Hepatocyte (in vitro differentiated cells): ENCODE measurements around the gene PSEN1.

Source experiments
- CTCF ChIP-seq: fragments of 200-600 bp; sonication (generic); IDR thresholded peaks from 2 replicates; pipeline ENCODE4 v1.5.1; 2016; ENCODE audit warnings: antibody characterized with exemption, mild to moderate bottlenecking; ENCODE audit not compliant: poor library complexity
- EZH2 ChIP-seq: fragments of 200-600 bp; sonication (generic); IDR thresholded peaks from 2 replicates; pipeline ENCODE4 v1.6.1; 2016; ENCODE audit warnings: antibody characterized with exemption, mild to moderate bottlenecking, borderline replicate concordance
- EZH2phosphoT487 ChIP-seq: fragments of 200-600 bp; sonication (generic); IDR thresholded peaks from one replicate; pipeline ENCODE4 v1.6.1; 2018; ENCODE audit warnings: antibody characterized with exemption, mild to moderate bottlenecking, low read depth, moderate library complexity; ENCODE audit not compliant: unreplicated experiment, severe bottlenecking

DNA sequence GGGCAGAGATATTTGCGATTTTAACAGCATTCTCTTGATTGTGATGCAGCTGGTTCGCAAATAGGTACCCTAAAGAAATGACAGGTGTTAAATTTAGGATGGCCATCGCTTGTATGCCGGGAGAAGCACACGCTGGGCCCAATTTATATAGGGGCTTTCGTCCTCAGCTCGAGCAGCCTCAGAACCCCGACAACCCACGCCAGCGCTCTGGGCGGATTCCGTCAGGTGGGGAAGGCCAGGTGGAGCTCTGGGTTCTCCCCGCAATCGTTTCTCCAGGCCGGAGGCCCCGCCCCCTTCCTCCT lies 271 bp upstream of the PSEN1 start:
- TF ChIP-seq CTCF = no peak
- no peak for TF ChIP-seq EZH2
- TF ChIP-seq EZH2phosphoT487 = no peak
